Renal cortical epithelial cell (primary cell): Measurements from ENCODE around the gene CCDC92B. TPM values are rescaled to one million over a fixed set of nuclear protein-coding genes. Genes with fewer than 3 reads are reported as not detected.

Experiments used
- DNase-seq: peaks from one replicate; pipeline ENCODE4 v3.0.0-alpha.2; 2011; ENCODE audit warnings: low read depth
- total RNA-seq: library from RNA; depleted of rRNA; stranded (reverse); fragments of >200 nt; gene quantifications from 2 replicates; pipeline ENCODE4 v1.2.3, GENCODE V29; 2014

Gene CCDC92B
- total RNA-seq, 1 donor from 2014 or later, result not detected

- DNase-seq, result no peak
Observed at GRCh38 chr17:2721603-2722002, 27.8 kb downstream of the CCDC92B start.

GRCh38 chr17:2719861-2720260 is 29.6 kb downstream of the CCDC92B start:
- DNase-seq, result no peak

GRCh38 chr17:2718150-2718938 is 31.1 kb downstream of the CCDC92B start:
- DNase-seq, result no peak

- DNase-seq, result no peak
Observed at GRCh38 chr17:2716649-2717048, 32.8 kb downstream of the CCDC92B start.

- DNase-seq, result no peak
Observed at GRCh38 chr17:2713881-2714280, 35.6 kb downstream of the CCDC92B start.

GRCh38 chr17:2712300-2713043 is 37.0 kb downstream of the CCDC92B start:
- DNase-seq, result no peak

- peak; percentile 90 for DNase-seq
Observed at GRCh38 chr17:2711608-2712299, 37.7 kb downstream of the CCDC92B start, which contains the start of gene CLUH. Gene CLUH (minus strand): TSS chr17:2711764. CDS start chr17:2711661, 103 bp downstream.

- peak; percentile 88 for DNase-seq
Observed at GRCh38 chr17:2710803-2711607, 38.4 kb downstream of the CCDC92B start.

- no peak for DNase-seq
Observed at GRCh38 chr17:2710071-2710802, 39.2 kb downstream of the CCDC92B start.

GRCh38 chr17:2709183-2709661 is 40.2 kb downstream of the CCDC92B start:
- peak; percentile 36 for DNase-seq

- no peak for DNase-seq
Observed at GRCh38 chr17:2708585-2709182, 40.8 kb downstream of the CCDC92B start.

- no peak for DNase-seq
Observed at GRCh38 chr17:2707721-2708584, 41.5 kb downstream of the CCDC92B start.

GRCh38 chr17:2706911-2707510 is 42.4 kb downstream of the CCDC92B start:
- no peak for DNase-seq

GRCh38 chr17:2705888-2706795 is 43.3 kb downstream of the CCDC92B start:
- no peak for DNase-seq

- peak; percentile 53 for DNase-seq
Observed at GRCh38 chr17:2705263-2705662, 44.2 kb downstream of the CCDC92B start.

GRCh38 chr17:2704890-2705248 is 44.6 kb downstream of the CCDC92B start:
- no peak for DNase-seq

- no peak for DNase-seq
Observed at GRCh38 chr17:2704031-2704889, 45.2 kb downstream of the CCDC92B start.
